ENCODE data around the gene SLC6A11. TPM values are rescaled to one million over a fixed set of nuclear protein-coding genes. Genes with fewer than 3 reads are reported as not detected.

SLC6A11 gene
- total RNA-seq, 1 donor from 2014 or later: not detected

DNA sequence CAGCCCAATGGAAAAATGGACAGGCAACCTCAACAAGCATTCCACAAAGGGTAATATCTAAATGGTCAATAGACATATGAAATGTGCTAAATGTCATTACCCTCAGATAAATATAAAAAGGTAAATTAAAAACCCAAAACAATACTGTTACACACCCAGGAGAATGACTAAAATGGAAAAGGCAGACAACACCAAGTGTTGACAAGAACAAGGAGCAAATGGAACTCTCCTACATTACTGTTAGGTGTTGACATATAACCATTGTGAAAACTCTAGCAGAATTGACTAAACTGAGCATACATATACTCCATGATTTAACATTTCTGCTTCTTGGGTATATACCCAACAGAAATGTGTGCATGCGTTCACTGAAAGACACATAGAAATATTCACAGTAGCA is 25.3 kb upstream of the SLC6A11 start:
- no peak for DNase-seq (ENCODE audit: low read depth)

DNA sequence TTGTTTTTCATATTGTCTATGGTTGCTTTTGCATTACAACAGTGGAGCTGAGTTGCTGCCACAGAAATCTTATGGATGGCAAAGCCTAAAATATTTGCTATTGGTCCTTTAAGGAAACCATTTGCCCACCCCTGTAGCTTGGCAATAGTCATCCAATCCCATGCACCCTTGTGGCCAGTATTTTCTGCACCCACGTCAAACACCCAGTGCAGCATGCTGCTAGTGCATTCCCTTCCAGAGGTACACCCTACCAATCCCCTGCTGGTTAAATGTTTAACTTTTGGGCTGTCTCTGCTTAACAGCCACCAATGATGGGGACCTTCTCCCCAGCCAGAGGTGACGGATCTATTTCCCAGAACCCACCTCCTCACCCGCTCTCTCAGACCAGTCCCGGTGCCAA is 23.8 kb upstream of the SLC6A11 start:
- DNase-seq (ENCODE audit: low read depth): no peak

DNA sequence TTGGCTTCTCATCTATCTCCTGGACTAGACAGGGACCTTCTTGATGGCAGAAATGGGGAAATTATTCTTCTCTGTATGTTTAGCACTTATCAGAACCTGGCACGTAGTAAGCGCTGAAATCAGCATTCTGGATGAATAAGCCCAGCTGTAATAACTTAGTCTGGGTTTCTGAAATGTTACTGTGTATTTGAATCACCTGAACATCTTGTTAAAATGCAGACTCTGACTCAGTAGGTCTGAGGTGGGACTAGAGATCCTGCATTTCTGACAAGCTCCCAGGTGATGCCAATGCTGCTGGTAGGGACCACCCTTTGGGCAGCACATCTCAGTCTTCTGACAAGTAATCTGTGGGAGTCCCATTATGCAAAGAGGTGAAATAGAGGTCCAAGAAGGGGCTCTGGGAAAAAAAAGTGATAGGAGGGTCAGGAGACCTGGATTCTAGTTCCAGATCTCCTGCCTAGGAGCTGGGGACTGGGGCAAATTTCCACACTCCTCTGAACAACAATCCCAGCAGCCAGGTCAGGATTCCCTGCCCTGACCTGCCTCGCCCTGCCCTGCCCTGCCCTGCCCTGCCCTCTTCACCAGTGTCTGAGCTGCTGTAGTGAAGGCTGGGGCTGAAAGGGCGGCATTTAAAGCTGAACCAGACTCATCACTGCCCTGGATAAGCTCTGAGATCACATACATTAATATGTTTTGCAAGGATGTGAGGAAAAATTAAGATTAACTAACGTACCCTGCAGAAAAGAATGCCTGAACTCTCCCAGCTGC is 17.2 kb upstream of the SLC6A11 start:
- DNase-seq (ENCODE audit: low read depth): no peak

DNA sequence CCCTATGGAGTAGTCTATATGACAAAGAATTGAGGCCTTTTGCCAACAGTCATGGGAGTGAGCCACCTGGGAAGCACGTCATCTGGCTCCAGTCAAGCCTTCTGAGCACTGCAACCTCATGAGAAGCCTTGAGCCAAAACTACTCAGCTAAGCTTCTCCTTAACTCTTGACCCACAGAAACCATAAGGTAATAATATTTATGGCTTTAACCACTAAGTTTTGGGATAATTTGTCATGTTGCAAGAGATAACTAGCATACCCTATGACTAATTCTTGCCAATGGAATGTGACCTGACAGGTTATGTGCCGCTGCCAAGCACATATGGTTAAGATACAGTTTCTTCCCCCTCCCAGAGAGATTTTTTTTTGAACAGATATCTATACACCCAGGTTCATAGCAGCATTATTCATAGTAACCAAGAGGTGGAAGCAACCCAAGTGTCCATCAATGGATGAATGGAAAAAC is 11.8 kb upstream of the SLC6A11 start:
- DNase-seq (ENCODE audit: low read depth): no peak

DNA sequence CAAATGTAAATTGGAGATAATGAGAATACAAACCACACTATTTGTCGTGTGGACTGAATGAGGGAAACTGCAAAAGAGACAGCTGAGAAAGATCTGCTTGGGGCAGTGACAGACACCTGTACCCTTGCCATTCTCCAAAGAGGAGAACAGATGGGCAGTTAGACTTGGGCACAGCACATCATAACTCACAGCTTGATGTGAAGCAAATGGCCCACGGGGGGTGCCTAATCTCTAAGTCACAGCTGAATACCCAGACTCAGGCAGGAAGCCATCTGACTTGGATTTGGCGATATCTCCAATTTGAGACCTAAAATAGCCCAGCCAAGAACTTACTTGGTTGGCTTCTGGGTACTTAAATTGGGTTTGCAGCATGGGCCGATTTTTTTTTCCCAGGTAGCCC is 10.0 kb upstream of the SLC6A11 start:
- DNase-seq (ENCODE audit: low read depth): no peak

DNA sequence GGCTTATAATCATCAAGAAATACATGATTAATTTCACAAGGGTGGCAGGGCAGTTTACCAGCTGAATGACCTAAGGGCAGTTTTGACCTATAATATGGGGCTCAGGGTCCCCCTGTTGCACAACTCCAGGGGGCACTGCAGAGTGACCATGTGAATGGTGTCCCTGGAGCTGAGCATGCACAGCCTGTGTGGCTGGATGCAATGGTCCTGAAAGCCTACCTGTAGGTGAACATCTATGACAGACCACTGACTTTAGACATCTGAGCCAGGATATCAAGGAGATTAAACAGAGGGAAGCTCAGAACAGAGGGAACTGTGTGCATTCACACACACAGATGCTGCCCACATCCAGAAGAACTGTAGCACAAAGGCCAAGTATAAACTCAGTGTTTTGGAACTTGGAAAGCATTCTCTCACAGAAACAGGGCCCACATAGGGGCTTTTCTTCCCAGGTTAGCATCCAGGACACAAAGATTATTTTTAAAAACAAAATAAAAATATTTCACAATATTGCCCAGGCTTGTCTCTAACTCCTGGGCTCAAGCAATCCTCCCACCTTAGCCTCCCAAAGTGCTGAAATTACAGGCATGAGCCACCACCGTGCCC is 7.8 kb upstream of the SLC6A11 start:
- no peak for DNase-seq (ENCODE audit: low read depth)

DNA sequence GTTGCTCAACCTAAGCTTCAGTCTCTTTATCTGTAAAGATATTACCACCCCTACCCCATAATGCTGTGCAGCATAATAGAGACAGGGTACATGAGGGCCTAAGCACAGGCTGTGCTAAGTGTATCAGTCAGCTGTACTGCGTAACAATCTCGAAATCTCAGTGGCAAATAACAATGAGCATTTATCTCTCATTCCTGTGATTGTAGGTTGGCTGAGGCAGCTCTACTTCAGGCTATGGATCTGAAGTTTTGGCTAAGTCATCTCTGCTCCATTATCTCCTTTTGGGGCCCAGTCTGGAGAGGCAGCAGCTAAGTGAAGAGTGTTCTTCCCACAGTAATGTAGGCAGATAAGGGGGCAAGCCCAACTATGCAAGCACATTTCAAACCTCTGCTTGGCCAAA is 7.1 kb upstream of the SLC6A11 start:
- DNase-seq (ENCODE audit: low read depth): no peak

DNA sequence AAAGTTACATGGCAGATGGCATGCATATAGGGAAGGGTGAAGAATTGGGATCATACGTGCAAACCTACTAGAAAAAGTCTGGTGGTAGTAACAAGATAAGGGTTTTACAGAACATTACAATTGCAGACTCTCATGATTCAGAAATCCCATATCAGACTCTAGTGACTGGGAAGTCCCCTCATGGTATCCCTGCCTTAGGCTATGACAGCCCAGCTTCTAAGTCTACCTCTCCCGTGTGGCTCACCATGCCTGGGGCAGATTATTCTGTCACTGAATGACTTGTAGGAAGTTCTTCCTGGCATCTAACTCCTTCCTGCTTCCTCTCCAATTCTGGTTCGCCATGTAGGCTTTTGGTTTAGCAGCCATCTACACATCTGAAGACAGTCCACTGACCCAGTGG is 5.7 kb upstream of the SLC6A11 start:
- DNase-seq (ENCODE audit: low read depth): no peak

DNA sequence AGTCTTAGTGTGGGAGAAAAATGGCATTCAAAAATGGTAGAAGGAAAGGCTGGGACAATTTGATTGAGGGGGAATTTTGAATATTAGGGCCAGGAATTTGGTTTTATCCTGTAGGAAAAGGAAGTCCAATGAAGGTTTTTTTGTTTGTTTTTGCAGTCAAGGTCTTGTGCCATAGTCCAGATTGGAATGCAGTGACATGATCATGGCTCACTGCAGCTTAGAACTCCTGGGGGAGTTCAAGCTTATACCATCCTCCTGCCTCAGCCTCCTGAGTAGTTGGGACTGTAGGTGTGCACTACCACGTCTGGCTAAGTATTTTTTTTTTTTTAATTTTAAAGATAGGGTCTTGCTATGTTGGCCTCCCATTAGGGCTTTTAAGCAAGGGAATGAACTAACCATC is 2.6 kb upstream of the SLC6A11 start:
- no peak for DNase-seq (ENCODE audit: low read depth)

DNA sequence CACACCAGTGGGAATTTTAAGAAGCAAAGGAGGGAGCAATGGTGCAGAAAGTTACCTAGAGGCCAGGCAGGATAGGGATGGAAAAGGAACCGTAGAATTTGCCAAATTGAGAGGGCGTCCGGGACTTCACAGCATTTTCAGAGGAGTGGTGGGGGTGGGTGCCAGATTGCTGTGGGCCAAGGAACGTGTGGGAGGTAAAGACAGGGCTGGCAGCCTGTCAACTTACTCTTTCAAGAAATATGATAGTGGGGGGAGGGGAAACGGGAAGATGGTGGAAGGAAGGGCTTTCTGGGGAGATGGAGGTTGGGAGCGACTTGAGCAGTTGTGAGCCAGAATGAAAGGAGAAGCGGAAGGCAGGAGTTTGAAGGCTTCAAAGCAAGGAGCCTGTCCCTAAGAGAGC is 1.4 kb upstream of the SLC6A11 start:
- no peak for DNase-seq (ENCODE audit: low read depth)

DNA sequence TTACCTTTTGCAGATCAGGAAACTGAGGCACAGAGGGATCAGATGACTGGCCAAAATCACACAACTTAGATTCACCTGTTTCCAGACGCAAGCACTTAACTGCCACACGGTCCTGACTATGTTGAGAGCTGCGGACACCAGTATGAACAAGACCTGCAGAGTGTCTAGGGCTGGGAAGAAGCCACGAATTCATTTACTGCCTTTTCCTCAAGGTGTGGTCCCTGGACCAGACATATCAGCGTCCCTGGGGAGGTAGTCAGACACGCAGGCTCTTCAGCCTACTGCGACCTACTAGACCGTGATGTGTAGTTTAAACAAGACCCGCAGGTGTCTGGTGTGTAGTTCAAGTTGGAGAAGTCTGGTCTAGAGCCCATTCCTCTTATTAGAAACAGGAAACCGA is 541 bp upstream of the SLC6A11 start:
- no peak for DNase-seq (ENCODE audit: low read depth)

DNA sequence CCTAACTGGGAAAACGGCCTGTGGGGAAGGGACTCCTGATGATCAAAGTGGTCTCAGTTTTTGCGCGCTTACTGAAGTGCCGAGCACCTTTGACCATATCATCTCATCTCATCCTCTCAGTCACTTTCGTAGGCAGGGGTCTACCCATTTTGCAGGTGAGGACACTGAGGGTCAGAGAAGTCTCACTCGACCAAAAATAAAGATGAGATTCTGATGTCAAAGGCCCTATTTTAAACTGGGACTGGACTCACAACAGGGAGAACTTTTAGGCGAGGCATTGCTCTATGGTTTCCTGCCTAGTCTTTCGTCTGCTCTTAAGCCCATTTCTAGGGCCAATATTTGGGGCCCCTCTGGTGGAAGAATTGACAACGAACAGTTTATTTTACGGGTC is 830 bp downstream of the SLC6A11 start:
- DNase-seq (ENCODE audit: low read depth): no peak

DNA sequence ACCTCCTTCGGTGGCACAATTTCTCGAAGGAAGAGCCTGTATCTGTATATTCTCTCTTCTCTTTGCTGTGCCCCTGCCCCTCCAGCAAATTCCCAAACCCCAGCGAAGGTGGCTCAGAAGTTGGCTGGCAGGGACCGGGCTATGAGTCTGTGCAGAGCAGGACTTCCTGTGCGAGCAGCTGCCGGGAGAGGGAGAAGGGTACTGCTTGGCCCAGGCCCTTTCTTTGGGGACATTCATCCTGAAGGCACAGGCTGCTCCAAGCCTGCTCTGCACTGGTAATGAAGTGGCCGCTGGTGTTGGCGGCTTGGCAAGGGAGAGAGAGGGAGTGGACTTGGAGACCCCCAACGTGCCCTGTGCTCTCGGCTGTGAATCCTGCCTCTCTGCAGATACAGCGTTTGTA is 1.5 kb downstream of the SLC6A11 start:
- DNase-seq (ENCODE audit: low read depth): no peak

DNA sequence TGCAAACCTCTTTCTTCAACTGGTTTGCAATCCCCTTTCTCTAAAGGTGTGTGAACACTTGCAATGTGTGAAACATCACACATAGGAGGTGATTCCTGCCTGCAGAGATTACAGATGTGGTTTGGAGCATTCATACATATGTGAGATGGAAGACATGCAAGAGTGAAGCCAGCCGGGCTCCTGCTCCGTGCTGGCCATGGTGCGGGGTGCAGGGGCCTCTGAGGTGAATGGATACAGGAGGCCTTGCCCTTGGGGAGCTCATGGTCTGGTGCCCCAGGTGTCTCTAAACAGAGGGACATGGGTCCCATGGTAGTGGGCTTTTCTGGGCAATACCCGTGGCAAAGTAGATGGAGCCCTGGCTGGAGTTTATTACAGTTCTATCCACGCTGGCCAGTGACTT is 6.0 kb downstream of the SLC6A11 start:
- DNase-seq (ENCODE audit: low read depth): no peak

DNA sequence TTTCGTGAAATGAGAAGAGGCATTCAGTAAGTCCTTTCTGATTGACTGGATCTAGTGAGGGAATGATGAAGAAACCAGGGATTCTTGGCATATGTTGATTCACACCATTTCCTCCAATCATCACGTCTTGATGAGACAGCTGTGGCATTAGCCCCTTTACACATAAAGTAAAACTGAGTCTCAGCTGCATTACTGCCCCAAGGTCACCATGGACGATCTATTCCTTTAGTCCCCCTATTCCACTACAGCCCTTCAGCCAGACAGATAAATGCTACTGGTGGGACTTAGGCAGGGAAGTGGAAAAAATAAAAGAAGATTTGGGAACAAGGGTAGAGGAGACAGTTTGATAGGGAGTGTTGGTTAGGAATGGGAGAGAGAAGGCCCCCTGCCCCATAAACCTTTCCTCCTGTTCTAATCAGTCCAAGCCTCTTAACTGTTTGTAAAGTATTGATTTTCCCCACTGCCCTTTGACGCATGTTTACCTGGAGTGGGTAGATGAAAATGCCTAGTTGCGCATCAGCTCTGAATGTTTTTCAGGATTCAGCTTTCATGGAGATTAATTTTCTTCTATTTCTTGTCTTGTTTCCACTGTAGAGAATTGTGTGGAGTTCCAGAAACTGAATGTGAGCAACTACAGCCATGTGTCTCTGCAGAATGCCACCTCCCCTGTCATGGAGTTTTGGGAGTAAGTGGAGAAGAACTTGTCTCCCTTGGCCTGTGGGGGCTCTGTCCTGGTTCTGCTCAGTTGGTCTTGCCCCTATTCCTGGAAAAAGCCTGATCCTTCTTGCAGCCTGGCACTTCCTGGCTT is 6.9 kb downstream of the SLC6A11 start:
- DNase-seq (ENCODE audit: low read depth): no peak

DNA sequence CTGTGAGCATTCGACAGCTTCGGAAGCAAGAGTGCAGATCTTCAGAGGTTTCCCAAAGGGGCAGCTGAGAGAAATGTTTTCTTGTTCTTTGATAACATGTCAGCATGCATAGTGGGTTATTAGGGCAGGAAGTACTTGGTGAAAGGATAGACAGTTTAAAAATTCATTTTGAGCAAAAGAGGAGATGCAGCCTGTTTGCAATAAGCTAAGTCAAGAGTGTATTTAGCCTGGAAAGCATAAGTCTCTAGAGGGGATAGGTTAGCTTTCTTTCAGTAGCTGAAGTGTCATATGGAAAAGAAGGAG is 7.4 kb downstream of the SLC6A11 start:
- no peak for DNase-seq (ENCODE audit: low read depth)

DNA sequence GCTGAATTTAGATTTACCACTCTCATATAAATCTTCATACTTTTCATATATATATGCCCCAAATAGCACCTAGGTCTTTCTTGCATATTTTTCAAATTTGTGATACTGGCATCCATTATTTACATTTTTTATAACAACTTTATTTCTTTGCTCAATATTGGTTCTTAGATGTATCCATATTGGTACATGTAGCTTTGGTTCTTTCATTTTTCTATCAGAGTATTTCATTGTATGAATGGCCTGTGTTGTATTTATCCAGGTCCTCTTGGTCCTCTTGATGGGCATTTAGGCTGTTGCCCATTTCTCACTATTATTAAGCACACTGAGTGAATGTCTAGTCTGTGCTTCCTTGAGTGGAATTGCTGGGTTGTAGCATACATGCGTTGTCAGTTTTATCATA is 8.4 kb downstream of the SLC6A11 start:
- no peak for DNase-seq (ENCODE audit: low read depth)

DNA sequence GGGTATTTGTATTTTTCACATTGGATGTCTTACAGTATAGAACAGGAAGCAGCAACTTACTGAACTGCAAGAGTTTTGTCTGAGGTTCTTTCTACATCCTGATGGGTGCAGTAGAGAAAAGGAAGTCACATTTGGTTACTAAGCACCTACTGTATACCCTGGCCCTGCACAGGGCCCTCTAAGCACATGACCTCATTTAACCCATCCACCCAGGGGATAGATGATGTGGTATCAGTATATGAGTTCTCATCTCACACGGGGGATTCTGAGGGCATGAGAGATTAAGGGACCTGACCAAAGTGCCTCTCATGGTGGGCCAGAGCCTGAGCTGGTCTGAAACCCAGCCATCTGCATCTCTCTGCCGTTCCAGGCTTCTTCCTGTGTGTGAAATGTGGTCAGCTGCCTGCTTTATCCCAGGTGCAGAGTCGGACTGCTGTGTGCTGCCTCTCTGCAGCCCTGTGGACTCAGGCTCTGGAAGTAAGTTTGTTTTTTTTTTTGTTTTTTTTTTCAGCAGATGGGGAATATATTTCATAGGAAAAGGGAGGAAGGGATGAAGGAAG is 17.9 kb downstream of the SLC6A11 start:
- DNase-seq (ENCODE audit: low read depth): no peak

DNA sequence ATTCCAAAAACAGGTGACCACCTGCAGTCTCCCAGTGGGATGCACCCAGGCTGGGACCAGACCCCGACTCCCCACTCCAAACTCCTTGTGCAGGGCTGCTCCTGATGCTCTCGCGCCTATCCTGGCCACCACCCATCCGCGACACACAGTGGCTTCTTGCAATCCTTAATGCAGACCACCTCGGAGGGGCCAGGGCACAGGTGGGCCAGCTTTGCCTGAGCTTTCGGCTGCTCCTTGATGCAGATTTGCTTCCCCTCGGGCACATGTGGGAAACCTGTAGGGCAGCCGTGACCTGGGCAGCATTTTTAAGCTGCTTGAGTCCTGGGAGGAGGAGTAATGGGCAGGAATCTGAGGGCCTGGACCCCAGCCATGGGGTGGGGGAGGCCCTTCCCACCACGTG is 18.9 kb downstream of the SLC6A11 start:
- no peak for DNase-seq (ENCODE audit: low read depth)

DNA sequence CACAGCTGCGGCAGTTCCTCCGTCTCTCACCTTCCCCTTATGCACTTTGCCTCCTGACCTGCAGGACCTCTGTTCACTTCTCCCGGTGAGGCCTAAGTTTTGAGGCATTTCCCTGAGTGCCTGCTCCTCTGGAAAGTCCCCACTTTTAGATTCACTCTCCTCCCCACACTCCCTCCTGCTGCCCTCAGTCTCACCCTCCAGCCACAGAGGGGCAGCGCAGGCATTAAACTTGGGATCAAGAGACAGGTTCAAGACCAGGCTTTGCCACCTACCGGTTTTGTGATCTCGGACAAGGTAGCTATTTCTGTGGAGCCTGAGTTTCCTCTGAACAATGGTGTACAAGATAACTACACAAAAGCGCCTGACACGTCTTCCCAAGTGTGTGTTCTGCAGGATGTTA is 19.4 kb downstream of the SLC6A11 start:
- DNase-seq (ENCODE audit: low read depth): no peak

DNA sequence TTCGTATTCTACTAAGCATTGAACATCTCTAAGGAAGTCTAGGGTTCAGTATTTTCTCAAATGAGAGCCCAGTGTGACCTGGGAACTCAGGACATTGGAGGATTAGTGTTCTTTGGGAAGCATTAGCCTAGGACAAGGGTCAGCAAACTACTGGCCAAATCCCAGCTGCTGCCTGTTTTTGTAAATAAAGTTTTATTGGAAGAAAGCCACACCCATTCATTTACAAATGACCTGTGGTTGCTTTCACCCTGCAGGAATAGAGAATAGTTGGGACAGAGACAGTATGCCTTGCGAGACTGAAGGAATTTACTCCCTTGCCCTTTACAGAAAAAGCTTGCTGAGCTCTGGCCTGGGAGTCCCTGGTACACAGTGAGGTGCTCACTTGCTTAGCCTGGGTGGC is 20.6 kb downstream of the SLC6A11 start:
- DNase-seq (ENCODE audit: low read depth): no peak

DNA sequence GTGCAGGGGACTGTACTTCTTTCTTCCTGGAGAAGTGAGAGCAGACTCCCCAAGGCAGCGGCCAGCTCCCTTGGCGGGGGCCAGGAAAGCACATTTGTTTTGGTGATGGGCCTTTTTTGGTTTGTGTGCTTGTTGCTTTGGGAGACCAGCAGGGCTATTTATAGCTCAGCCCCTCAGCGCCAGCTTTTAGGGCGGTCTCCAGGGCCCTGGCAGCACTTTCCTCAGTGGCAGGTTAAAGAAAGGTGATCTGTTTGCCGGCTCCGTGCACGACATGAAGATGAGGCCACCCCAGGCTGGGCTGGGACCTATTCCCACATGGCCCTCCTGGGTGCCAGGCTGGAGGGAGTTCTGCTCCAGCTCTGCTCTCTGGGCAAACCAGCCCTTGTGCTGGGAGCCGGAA is 21.8 kb downstream of the SLC6A11 start:
- no peak for DNase-seq (ENCODE audit: low read depth)

DNA sequence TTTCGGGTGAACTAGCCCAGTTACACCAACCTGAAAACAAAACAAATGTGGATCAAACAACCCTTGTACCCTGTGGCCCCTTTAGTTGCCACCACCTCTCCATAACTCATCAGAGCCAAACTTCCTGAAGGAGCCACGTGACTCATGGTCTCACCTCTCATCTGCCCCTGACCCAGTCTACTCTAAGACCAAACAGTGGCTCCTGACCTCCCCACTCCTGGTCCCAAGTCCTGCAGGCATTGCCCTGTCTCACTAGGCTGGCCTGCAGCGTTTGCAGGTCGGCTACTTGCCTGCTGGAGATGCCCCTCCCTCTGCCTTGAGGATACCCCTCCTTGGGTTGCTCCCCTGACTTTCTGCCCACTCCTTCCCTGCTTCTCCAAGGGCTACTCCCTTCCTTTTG is 23.1 kb downstream of the SLC6A11 start:
- no peak for DNase-seq (ENCODE audit: low read depth)

All from renal cortical epithelial cell (primary cell).